Head of caudate nucleus (tissue), 42 donors: ENCODE measurements around the gene LIN28A.

Experiments
- DNase-seq, 42 donors: peaks; one replicate each; pipeline versions ENCODE4 v3.0.0 to v3.0.0-alpha.2; 2020 to 2021; ENCODE audit warnings: mixed read lengths in 7 of 42
- intact Hi-C: fragments of 100-400 bp; cut with DNase I; formaldehyde crosslinking; loops from one replicate; pipeline ENCODE4 v1.15.0; 2022

LIN28A gene

DNA sequence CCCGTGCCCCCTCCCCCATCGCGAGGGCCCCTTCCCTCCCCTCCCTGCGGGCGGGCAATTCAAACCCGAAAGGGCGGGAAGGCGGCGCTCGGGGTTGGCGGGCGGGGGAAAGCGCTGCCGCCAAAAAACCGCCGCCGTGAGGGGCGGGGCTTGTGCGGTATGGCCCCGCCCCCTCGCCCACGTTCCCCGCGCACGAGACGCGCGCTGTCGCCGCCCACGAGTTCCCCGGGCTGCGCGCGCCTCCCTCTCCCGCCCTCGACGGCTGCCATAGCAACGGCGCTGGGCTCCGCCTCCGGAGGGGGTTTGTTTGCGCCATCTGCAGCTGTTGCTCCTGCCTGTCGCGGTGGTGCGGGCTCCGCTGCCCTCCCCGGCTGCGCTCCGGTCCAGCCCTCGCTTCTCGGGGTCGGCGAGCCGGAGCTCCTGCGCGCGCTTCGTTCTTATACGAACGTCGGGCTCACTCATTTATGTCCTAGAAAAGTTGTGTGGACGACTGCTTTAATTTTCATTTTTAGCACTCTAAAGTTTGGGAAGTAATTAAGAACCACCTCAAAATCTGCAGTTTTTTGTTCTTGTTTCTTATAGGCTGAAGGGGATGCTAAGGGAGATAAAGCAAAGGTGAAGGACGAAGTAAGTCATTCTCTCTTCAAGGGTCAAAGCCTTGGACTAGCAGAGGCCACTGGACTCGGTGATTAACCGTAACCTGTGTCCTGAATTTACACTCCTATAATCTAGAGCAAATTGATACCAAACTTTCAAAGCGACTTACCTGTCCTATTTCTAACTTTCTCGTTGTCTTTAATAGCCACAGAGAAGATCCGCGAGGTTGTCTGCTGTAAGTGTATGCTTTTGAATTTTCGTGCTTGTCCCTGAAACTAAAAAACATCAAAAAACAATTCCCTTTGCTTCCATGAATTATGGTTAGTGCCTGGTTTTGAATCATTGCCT, 62.6 kb downstream of the LIN28A start:
- intact Hi-C loops = loop anchor here (5.0 kb wide), 1 partner anchor 41 kb away; the partner anchor contains the start of gene DHDDS
- DNase-seq = peak; percentile 93 to 99 (median 98)

DNA sequence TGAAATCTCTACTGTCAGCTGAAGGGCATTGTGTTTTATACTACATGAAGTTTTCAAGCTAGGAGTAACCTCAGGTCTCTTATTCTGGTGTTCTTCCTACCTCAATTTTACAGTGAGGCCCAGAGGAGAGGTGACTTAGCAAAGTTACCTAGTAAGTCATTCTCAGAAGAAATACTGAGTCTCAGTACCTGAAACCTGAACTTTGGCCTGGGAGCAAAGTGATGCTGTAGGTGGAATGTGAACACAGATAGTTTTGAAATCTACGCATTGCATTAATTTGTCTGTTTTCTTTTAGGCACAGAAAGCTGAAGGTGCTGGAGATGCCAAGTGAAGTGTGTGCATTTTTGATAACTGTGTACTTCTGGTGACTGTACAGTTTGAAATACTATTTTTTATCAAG, 64.2 kb downstream of the LIN28A start:
- intact Hi-C loops = loop anchor here (5.0 kb wide), 1 partner anchor 43 kb away; the partner anchor contains the start of gene DHDDS
- no peak for DNase-seq

DNA sequence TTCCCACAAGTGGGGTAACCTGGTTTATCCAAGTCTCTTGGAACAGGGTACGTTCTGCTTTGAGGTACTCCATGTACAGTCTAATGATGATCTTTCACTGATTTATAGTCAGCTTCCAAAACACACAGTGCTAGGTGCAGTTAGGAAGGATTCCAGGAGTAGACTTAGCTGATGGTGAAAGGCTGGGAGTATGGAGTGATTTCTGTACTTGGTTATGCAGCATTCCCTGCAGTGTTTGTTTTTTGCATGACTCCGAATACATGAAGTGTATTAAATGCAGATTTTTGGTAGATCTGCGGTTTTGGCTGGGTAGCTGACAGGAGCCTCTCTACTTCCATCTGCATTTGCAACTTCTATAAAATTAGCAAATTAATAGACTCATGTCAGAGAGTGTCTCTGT, 65.4 kb downstream of the LIN28A start:
- no peak for DNase-seq
- intact Hi-C loops = no loop called here

DNA sequence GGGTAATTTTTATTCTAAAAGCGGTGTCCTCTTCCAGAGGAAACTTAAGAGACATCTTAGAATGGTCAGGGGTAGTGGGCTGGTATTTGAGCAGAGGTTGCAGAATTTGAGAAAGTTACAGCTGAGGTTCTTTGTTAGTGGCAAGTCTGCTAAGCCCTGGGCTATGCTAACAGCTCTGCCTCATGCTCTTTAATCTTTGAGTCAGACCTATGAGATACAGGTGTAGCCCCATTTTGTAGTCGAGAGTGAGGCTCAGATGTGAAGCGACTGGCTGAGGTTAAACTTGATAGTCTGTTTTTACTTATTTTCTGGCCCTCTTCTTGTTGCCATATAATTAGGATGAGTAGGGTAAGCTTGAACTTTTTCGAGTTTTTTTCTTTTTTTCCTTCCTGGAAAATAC, 66.3 kb downstream of the LIN28A start:
- DNase-seq = no peak
- intact Hi-C loops = no loop called here

DNA sequence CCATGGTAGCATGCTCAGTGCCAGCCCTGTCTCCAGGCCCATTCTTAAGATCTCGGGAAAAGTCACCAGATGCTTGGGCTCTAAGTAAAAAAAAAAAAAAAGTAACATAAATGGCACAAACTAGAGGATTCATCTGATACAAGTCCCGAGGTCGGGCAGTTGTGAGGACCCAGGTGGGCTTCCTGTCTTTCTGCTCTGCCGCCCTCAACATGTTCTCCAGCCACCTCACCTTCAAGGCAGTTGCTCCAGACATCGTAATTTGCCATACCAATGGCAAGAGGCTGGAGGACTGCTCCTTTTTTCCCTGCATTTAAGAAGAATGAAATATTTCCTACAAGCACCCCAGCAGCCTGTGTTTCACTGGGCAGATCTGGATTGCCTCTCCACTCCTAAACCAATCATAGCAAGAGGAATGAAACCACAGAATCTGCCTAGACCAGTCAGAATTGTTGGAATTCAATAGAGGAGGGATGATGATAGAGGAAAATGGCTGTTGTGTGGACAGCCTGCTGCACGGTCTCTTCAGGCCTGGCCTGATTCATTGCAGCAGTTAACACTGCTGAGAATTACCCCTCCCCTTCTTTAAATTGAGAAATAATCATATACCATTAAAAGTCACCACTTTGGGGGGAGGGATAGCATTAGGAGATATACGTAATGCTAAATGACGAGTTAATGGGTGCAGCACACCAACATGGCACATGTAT, 67.0 kb downstream of the LIN28A start:
- DNase-seq = no peak
- intact Hi-C loops = no loop called here

DNA sequence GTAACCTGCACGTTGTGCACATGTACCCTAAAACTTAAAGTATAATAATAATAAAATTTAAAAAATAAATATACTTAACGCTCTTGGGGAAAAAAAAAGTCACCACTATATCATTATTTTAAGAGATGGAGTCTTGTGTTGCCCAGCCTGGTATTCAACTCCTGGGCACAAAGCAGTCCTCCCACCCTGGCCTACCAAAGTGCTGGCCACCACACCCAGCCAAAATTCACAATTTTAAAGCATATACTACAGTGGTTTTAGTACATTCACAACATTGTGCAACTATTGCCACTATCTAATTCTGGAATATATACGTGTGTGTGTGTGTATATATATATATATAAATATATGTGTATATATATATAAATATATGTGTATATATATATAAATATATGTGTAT, 67.5 kb downstream of the LIN28A start:
- intact Hi-C loops = no loop called here
- DNase-seq = no peak

DNA sequence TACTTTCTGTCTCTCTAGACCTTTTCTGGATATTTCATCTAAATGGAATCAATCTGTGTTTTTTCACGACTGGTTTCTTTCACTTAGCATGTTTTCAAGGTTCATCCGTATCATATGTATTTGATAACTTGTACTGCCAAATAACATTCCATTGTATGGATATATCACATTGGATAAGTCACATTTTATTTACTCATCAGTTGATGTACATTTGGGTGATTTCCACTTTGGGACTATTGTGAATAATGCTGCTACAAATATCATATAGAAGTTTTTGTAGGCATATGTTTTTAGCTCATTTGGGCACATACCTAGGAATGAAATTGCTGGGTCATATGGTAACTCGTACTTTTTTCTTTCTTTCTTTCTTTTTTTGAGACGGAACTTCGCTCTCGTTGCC, 68.4 kb downstream of the LIN28A start:
- intact Hi-C loops = no loop called here
- DNase-seq = no peak
